Activated T-cell treated with anti-CD3 and anti-CD28 coated beads, Interleukin-2, amount 50 U/mL, for 4 hours (primary cell): ENCODE measurements around the gene TACC3. TPM values are rescaled to one million over a fixed set of nuclear protein-coding genes. Genes with fewer than 3 reads are reported as not detected.

Experiments
- ATAC-seq, 2 donors: fragments of 200-7000 bp; cut with Tn5 transposase; one replicate each; pipeline ENCODE4 v1.10.0; 2021
- DNase-seq: peaks from one replicate; pipeline ENCODE4 v3.0.0-alpha.2; 2020
- H3K27me3 Mint-ChIP-seq: one replicate; pipeline ENCODE4 v1.8.0; 2021; ENCODE audit warnings: low read depth, mixed read lengths
- H3K36me3 Mint-ChIP-seq: one replicate; pipeline ENCODE4 v1.8.0; 2022; ENCODE audit warnings: mixed read lengths; ENCODE audit not compliant: insufficient read depth
- H3K4me1 Mint-ChIP-seq: one replicate; pipeline ENCODE4 v1.8.0; 2021; ENCODE audit warnings: low read depth, mixed read lengths
- H3K4me3 Mint-ChIP-seq: one replicate; pipeline ENCODE4 v1.8.0; 2021; ENCODE audit warnings: mild to moderate bottlenecking, moderate library complexity, mixed read lengths
- H3K9me3 Mint-ChIP-seq: one replicate; pipeline ENCODE4 v1.8.0; 2021; ENCODE audit warnings: mixed read lengths
- total RNA-seq, 3 donors: library from RNA; stranded (reverse); gene quantifications; one replicate each; pipeline ENCODE4 v1.2.1, GENCODE V29; 2021

TACC3 gene
- 10 to 100 TPM; 53.1 to 75.0 (median 69.3) TPM for total RNA-seq

- H3K4me3 Mint-ChIP-seq = peak within 1 kb of the TSS; percentile 91
- ATAC-seq = peak; percentile 81
- peak; percentile 91 for DNase-seq
- H3K9me3 Mint-ChIP-seq = no peaks in the 10 kb centered on the region
- no peaks in the 10 kb centered on the region for H3K36me3 Mint-ChIP-seq
- H3K4me1 Mint-ChIP-seq = peaks cover 56% of the 10 kb centered on the region
- H3K27me3 Mint-ChIP-seq = no peaks in the 10 kb centered on the region
Measured at GRCh38 chr4:1721003-1721665, at the start of gene TACC3, which contains the start of gene TMEM129. Gene TACC3 (plus strand): TSS chr4:1721521. CDS start chr4:1723422, 1,901 bp downstream. Gene TMEM129 (minus strand): TSS chr4:1721323. CDS start chr4:1720837, 486 bp downstream.

GRCh38 chr4:1673671-1674070 is 47.6 kb upstream of the TACC3 start:
- Mint-ChIP-seq H3K4me3 (no peak overlapping the region), H3K4me1 (no peaks in the 10 kb centered on the region), H3K27me3 (no peaks in the 10 kb centered on the region), H3K36me3 (peaks cover 2% of the 10 kb centered on the region), H3K9me3 (no peaks in the 10 kb centered on the region)
- no peak for ATAC-seq
- no peak for DNase-seq

- H3K36me3 Mint-ChIP-seq = peaks cover 2% of the 10 kb centered on the region
- DNase-seq = no peak
- H3K4me3 Mint-ChIP-seq = no peak overlapping the region
- no peak for ATAC-seq
- no peaks in the 10 kb centered on the region for H3K27me3 Mint-ChIP-seq
- no peaks in the 10 kb centered on the region for H3K9me3 Mint-ChIP-seq
- H3K4me1 Mint-ChIP-seq = no peaks in the 10 kb centered on the region
Measured at GRCh38 chr4:1674682-1675081, 46.6 kb upstream of the TACC3 start.

GRCh38 chr4:1675136-1675801 is 46.1 kb upstream of the TACC3 start:
- DNase-seq (no peak), ATAC-seq (no peak)
- H3K27me3 Mint-ChIP-seq = no peaks in the 10 kb centered on the region
- no peaks in the 10 kb centered on the region for H3K4me1 Mint-ChIP-seq
- peaks cover 2% of the 10 kb centered on the region for H3K36me3 Mint-ChIP-seq
- H3K4me3 Mint-ChIP-seq = no peak overlapping the region
- no peaks in the 10 kb centered on the region for H3K9me3 Mint-ChIP-seq

- no peak for DNase-seq
- peaks cover 2% of the 10 kb centered on the region for H3K36me3 Mint-ChIP-seq
Measured at GRCh38 chr4:1675802-1676137, 45.6 kb upstream of the TACC3 start.

GRCh38 chr4:1676605-1677525 is 44.5 kb upstream of the TACC3 start:
- H3K4me3 Mint-ChIP-seq = no peak overlapping the region
- H3K27me3 Mint-ChIP-seq = no peaks in the 10 kb centered on the region
- H3K9me3 Mint-ChIP-seq = no peaks in the 10 kb centered on the region
- ATAC-seq (no peak), DNase-seq (no peak)
- no peaks in the 10 kb centered on the region for H3K4me1 Mint-ChIP-seq
- peaks cover 2% of the 10 kb centered on the region for H3K36me3 Mint-ChIP-seq

More at GRCh38 chr4:1675802-1676137, 45.6 kb upstream of the TACC3 start:
- no peaks in the 10 kb centered on the region for H3K4me1 Mint-ChIP-seq
- no peak for ATAC-seq
- no peaks in the 10 kb centered on the region for H3K27me3 Mint-ChIP-seq
- H3K4me3 Mint-ChIP-seq = no peak overlapping the region
- H3K9me3 Mint-ChIP-seq = no peaks in the 10 kb centered on the region

- ATAC-seq = no peak
- Mint-ChIP-seq H3K9me3 (no peaks in the 10 kb centered on the region), H3K4me3 (no peak overlapping the region), H3K36me3 (no peaks in the 10 kb centered on the region), H3K4me1 (peaks cover 8% of the 10 kb centered on the region), H3K27me3 (no peaks in the 10 kb centered on the region)
- DNase-seq = no peak
Measured at GRCh38 chr4:1678244-1678643, 43.1 kb upstream of the TACC3 start.

GRCh38 chr4:1682860-1683259 is 38.5 kb upstream of the TACC3 start:
- DNase-seq = no peak
- no peak for ATAC-seq

GRCh38 chr4:1683261-1683735 is 38.0 kb upstream of the TACC3 start:
- Mint-ChIP-seq H3K36me3 (no peaks in the 10 kb centered on the region), H3K4me1 (peaks cover 11% of the 10 kb centered on the region), H3K4me3 (peak overlapping the region; percentile 79), H3K27me3 (no peaks in the 10 kb centered on the region), H3K9me3 (no peaks in the 10 kb centered on the region)
- ATAC-seq (no peak), DNase-seq (no peak)

More at GRCh38 chr4:1682860-1683259, 38.5 kb upstream of the TACC3 start:
- no peaks in the 10 kb centered on the region for H3K9me3 Mint-ChIP-seq
- H3K27me3 Mint-ChIP-seq = no peaks in the 10 kb centered on the region
- peak overlapping the region; percentile 79 for H3K4me3 Mint-ChIP-seq
- peaks cover 11% of the 10 kb centered on the region for H3K4me1 Mint-ChIP-seq
- no peaks in the 10 kb centered on the region for H3K36me3 Mint-ChIP-seq

- Mint-ChIP-seq H3K36me3 (no peaks in the 10 kb centered on the region), H3K27me3 (no peaks in the 10 kb centered on the region), H3K9me3 (no peaks in the 10 kb centered on the region), H3K4me3 (peak within 1 kb of the TSS; percentile 79), H3K4me1 (peaks cover 11% of the 10 kb centered on the region)
- ATAC-seq (peak; percentile 94 to 97), DNase-seq (peak; percentile 23)
Measured at GRCh38 chr4:1683736-1684505, 37.4 kb upstream of the TACC3 start, which contains the start of gene FAM53A. Gene FAM53A (minus strand): TSS chr4:1684313. CDS start chr4:1668741, 15,572 bp downstream.

- Mint-ChIP-seq H3K9me3 (no peaks in the 10 kb centered on the region), H3K4me1 (peaks cover 11% of the 10 kb centered on the region), H3K4me3 (peak overlapping the region; percentile 49), H3K36me3 (no peaks in the 10 kb centered on the region), H3K27me3 (no peaks in the 10 kb centered on the region)
- ATAC-seq (peak in 1 of 2 donors; percentile 21), DNase-seq (peak; percentile 95)
Measured at GRCh38 chr4:1684506-1685234, 36.7 kb upstream of the TACC3 start.

GRCh38 chr4:1685235-1686150 is 35.8 kb upstream of the TACC3 start:
- Mint-ChIP-seq H3K4me1 (peaks cover 11% of the 10 kb centered on the region), H3K4me3 (peak overlapping the region; percentile 13), H3K27me3 (no peaks in the 10 kb centered on the region), H3K36me3 (peaks cover 2% of the 10 kb centered on the region), H3K9me3 (no peaks in the 10 kb centered on the region)
- DNase-seq = no peak
- no peak for ATAC-seq
